Prostate gland (tissue), 2 donors: ENCODE data around the gene FOXD4.
"Not testable (repeated sequence)": the region's sequence is repeated elsewhere in the genome, so short reads cannot be mapped to it uniquely, and the experiment has no call there.

ENCODE experiments used
- CTCF ChIP-seq, 4 experiments: fragments of 200-600 bp in 2 of 4; fragments of 450-650 bp in 2 of 4; sonication (generic) in 2 of 4; IDR thresholded peaks; 1 replicate in 3 of 4; 2 replicates in 1 of 4; pipeline ENCODE4 v1.5.1; 2016 to 2019; ENCODE audit warnings: antibody characterized with exemption in 4 of 4, mild to moderate bottlenecking in 2 of 4, moderate library complexity in 2 of 4
- POLR2AphosphoS5 ChIP-seq: sonication (generic); formaldehyde crosslinking; IDR thresholded peaks from one replicate; pipeline ENCODE4 v1.6.1; 2017; ENCODE audit warnings: antibody characterized with exemption

- TF ChIP-seq CTCF (IDR thresholded peaks at IDR 0.05); POLR2AphosphoS5: not testable (repeated sequence)
These were observed 35.1 kb downstream of the FOXD4 start for GRCh38 chr9:82932-83689.
